GM18511 (cell line): Measurements from ENCODE around the gene STIM1.
"Not testable (repeated sequence)": the region's sequence is repeated elsewhere in the genome, so short reads cannot be mapped to it uniquely, and the experiment has no call there.

Experiments used
- ATAC-seq: cut with Tn5 transposase; IDR thresholded peaks from one replicate; pipeline ENCODE4 v1.9.1; 2021; ENCODE audit warnings: mild to moderate bottlenecking, moderate library complexity; ENCODE audit not compliant: unreplicated experiment

STIM1 gene

DNA sequence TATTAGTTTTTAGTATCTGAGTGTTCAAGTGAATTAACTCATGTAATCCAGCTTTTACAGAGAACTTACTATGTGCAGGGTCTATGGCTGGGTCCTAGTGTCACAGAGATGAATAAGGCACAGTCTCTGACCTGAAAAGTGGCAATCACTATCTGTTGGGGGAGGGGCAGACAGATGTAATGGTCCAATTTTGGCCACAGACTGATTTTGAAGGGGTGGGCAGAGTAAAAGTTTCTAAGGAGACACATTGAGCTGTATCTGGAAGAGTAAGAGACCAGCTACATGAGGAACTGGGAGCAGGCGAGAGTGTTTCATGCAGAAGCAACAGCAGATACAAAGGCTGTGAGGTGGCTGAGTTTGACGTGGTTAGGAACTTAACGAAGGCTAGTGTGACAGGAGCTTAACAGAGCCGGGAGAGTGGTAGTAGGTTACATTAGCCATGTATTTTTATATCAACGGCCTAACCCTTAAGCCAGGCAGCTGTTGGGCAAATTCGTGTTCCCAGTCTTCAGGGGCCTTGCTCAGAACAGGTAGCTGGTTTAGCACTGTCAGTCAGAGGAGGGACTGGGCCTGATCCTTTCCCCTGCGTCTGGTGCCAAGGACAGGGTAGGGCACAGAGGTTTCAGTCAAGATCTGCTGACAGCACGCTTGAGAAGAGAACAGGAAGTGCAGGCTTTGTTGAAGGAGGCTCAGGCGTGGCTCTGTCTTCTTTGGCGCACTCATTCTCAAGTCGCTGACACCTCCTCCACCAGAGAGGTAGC lies 1.4 kb upstream of the STIM1 start:
- peak; percentile 59 for ATAC-seq

DNA sequence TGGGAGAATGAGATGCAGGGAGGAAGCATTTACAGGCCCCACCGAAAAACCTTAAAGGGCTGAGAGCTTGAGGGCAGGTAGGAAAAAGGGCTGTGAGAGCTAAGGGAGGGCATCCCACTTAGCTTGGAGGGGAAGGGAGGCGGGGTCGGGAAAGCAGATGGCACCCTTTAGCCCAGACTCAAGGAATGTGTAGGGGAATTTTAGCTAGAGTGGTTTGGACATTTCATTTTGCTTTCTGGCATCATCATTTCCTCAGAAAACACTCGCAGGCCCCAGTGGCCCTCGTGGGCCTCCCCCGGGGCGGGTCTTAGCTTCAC lies 846 bp upstream of the STIM1 start:
- no peak for ATAC-seq

DNA sequence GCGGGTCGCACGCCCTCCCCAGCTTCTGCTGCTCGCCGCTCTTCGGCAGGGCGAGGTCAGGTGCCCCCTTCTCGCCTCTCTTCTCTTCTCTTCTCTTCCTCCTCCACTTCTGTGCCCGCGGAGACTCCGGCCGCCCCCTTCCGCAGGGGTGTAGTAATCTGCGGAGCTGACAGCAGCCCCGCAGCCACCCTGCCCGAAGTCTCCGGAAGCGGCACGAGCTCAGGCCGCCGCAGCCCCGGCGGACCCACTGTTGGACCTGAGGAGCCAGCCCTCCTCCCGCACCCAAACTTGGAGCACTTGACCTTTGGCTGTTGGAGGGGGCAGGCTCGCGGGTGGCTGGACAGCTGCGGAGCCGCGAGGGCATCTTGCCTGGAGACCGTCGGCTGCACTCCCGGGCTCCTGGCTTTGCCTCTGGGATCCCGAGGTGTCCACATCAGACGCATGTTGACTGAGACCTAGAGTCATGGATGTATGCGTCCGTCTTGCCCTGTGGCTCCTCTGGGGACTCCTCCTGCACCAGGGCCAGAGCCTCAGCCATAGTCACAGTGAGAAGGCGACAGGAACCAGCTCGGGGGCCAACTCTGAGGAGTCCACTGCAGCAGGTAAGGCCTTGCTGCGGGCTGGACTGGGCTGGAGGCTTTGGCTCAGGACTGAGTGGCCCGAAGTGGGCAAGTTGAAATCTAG lies 486 bp downstream of the STIM1 start:
- peak; percentile 16 for ATAC-seq

DNA sequence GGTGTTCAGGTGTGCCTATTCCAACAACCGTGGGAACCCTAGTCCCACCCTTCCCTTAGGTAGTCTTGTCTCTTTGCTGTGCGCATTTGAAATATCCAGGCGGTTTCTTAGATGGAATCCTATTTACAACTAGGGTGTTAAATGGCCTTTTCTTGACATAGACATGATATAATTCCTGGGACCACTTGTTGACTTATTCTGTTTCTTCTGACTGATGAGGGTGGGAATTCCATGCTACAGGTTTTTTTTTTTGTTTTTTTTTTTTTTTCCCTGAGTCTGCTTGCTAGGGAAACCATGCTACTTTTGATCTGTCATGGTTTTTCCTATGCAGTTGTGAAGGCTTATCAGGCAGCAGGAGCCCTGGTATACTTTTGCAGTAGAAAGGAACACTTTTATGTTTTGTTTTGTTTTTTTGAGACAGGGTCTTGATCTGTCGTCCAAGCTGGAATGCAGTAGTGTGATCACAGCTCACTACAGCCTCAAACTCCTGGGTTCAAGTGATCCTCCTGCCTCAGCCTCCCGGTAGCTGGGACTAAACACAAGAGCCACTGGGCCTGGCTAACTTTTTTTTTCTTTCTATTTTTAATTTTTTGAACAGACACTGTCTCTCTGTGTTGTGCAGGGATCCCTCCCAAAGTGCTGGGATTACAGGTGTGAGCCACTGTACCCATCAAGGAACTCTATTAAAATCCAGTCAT lies 1.5 kb downstream of the STIM1 start:
- no peak for ATAC-seq

DNA sequence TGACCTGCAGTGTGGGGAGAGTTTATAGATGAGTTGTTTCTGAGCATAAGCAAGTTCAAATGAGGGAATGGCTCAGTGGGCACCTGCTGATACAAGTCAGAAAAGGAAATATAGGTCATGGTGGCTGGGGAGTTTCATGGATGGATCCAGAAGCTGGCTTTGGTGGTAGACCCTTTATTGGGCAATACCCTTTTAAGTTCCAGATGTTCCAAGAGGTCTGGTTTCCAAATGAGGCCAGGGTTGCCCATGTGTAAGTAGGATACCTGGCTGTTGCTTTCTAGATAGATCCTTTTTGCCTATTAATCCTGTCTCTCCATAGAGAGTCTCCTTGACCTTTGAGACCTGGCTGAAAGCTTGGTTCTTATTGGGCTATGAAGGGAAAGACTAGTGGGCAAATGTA lies 2.2 kb downstream of the STIM1 start:
- ATAC-seq = no peak

DNA sequence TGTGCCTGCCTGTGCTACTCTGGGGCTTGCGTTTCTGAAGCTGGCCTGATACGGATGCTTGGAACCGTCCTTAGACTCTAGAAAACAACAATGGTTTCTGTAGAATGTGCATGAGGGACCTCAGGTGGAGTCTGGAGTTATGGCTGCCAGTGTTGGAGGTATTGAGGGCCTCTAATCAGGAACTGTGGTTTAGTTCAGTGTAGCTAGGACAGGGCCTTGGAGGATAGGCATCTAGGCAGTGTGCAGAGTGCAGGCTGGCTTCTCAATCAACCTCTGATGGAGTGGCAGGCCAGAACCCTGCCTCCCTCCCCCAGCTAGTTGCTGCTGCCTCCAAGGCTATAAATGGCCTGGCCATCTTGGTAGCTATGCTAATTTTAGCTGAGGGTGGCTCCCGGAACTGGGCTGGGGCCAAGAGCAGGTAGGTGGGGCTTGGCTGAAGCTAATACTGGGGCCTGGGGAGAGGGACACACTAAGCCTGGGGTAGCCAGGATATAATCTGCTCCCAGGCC lies 4.0 kb downstream of the STIM1 start:
- ATAC-seq = peak; percentile 44

DNA sequence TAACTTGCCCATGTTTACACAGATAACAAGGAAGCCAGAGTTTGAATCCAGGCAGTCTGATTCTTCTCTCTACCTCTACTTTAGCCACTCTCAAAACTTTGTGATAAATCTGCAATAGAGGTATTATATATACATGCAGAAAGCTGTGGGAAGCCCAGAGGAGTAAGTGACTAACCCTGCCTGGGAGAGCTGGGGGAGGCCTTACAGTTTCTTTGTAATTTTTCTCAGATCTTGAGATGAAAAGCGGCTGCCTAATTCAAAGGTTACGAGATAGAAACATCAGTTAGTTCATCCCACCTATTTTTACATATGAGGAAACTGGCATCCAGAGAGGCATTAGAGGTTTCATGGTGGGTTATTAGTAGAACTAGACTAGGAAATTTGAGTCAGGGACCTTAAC lies 4.9 kb downstream of the STIM1 start:
- ATAC-seq = no peak

DNA sequence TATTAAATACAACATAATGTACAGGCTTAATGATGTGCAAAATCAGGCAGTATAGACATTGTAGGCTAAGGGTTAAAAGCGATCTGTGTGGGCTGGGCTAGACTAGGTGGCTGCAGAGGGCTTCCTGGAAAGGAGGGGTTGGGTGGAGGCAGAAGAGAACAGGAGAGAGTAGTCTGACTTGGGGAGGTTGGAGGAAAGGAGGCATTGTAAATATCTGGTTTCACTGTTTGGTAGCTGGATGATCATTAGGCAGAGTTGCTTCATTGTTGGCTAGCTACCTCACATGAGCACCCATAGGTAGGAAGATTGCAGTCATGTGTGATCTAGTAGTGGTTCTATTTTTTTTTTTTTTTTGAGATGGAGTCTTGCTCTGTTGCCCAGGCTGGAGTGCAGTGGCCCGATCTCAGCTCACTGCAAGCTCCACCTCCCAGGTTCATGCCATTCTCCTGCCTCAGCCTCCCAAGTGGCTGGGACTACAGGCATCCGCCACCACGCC lies 5.5 kb downstream of the STIM1 start:
- ATAC-seq = not testable (repeated sequence)

DNA sequence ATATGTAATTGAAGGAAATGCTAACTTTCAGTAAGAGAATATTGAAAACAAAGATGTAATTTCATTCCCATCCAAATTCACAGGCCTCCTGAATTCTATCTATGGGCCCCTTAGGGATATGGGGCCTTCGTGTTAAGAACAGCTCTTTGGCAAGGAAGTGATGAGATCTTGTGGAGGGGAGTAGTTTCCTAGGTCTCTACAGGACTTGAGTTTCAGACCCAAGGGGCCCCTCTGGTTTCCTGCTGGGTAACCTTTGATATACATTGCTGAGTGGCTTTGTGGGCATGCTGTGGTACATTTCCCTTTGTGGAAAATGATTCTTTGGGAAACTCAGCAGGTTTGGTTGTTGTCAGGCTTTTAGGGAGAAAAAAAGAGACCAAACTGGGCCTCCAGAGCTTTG lies 6.2 kb downstream of the STIM1 start:
- no peak for ATAC-seq

DNA sequence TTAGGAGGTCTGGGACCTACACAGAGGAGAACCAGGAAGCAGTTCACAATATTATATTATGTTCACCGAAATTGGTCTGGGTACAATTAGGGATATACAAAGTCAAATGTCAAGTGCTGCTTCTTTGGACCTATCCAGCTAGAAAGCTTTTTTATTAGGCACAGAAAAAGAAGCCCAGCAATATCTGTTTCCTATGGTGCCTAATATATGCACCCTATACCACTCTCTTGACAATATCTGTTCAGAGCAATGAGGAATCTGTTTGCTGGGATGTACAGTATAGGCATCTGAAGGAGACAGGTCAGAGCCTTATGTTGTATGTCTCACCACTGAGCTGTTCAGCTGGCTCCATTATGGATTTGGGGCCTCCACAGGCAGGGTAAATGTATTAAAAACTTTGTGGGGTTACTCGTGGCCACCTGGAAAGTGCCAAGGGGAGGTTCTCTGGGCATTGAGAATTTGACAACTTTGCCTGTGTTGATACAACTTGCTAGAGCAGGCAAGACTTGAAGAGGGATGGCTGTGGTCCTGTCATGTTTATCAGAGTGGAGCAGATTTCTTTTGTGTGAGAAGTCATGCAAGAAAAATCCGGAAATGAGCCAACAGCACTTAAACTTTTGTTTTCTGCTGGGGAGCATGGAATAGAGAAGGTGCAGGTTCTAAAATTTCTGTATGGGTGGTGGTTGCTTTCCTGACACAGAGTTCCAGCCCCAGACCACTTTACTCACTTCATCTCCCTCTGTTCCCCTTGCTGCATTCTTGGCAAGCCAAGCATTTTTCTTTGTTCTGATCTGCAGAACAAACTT lies 10.1 kb downstream of the STIM1 start:
- ATAC-seq = peak; percentile 32

DNA sequence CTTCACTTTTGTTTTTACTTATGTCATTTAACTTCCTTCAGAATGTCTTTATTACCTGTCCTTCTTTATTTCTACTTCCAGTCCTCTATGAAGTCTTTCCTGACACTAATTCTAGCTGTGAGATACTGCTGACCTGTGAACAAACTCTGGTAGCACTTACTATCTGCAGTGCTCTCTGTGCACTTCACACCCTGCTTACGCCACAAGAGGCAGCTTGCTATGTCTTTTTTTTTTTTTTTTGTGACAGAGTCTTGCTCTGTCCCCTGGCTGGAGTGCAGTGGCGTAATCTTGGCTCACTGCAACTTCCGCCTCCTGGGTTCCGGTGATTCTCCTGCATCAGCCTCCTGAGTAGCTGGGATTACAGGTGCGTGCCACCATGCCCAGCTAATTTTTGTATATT lies 10.7 kb downstream of the STIM1 start:
- ATAC-seq = peak; percentile 52

DNA sequence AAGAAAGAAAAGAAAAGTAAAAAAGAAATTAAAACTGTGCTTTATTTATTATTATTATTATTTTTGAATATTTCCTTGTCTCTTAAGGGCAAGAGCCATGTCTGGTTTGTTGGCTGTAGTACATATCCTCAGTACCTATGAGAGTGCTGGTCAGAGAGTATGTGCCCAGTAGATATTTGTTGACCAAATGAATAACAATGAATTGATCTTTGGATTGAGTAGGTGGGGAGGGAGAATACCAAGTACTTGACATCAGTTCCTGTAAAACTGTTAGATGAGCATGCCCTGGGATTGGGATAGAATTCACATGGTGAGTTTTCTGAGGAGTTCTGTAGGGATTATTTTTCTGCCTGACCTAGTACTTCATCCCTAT lies 11.4 kb downstream of the STIM1 start:
- no peak for ATAC-seq

DNA sequence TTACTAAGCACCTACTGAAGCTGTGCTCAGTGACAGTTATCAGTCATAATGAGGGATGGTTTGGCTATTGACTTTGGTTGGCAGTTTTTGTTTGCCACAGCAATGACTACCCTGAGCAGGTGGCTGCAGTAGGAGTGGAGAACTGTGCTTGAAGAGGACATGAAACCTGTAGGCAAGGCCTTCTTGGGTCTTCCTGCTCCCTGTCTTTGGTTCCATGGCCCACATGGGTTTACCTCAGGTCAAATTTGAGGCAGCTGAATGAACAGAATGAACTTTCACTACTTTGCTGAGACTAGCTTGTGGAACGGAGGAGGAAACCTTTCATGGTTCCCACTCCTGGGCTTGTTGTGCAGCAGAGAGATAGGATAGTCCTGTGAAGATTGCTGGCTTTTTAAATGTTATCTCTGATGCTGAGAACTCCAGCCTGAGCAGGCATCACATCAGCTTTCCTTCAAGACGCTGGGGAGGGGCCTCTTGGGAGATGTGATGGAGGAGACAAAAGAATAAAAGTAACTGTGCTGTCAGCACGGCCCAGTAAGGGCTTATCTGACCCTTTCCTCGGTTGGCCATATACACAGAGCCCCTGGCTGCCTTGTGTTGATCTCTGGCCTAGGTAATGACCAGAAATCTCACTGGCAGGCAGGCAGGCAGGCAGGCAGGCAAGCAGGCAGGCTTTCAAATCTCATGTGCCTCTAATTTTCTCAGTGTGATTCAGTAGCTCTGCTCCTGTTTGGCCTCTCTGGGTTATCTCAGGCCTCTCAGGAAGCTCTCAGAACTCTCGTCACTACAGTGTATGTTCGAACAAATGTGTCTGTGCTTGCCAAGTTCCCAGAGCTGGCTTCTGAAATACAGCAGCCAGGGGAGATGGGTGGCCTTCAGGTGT lies 12.0 kb downstream of the STIM1 start:
- ATAC-seq = peak; percentile 75

DNA sequence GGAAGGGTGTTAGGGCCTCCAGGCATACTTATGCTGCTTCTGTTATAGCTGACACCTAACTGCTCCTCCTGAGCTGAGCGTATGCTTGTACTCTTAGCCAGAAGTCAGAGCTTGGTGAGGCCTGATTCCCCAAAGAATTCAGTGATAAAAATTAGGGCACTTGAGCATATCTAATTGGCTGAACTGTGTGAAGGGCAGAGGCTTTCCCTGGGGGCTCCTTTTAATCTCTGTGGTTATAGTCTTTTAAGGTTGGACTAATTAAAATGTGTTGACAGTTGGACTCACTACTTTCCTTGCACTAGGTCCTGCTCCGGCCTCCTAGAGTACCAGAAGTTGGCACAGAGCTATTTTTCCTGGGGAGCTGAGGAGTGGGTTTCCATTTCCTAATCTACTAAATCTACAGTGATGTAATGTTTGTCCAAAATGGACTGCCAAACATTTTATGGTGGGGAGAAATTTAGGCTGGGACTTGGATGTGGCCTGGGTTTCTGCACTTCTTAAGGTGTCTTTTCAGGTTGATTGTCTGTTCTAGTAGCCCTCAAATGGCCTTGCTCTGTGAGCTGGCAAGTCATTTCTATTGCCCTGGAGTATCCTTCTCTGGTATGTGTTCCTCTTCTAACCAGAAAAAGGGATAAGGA lies 18.4 kb downstream of the STIM1 start:
- ATAC-seq = no peak

DNA sequence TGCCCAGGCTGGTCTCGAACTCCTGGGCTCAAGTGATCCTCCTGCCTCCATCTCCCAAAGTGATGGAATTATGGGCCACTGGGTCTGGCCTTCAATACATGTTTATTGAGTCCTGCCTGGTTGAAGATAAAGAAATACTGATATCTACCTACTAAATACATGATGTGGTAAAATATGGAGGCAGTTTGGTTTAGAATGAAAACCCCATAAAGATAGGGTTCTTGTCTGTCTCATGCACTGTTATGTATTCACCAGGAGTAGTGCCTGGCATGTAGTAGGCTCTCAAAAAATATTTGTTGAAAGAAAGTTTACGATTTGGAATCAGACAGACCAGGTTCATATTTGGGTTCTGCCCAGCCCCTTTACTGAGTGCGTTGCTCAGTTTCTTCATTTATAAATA lies 21.1 kb downstream of the STIM1 start:
- ATAC-seq = no peak

DNA sequence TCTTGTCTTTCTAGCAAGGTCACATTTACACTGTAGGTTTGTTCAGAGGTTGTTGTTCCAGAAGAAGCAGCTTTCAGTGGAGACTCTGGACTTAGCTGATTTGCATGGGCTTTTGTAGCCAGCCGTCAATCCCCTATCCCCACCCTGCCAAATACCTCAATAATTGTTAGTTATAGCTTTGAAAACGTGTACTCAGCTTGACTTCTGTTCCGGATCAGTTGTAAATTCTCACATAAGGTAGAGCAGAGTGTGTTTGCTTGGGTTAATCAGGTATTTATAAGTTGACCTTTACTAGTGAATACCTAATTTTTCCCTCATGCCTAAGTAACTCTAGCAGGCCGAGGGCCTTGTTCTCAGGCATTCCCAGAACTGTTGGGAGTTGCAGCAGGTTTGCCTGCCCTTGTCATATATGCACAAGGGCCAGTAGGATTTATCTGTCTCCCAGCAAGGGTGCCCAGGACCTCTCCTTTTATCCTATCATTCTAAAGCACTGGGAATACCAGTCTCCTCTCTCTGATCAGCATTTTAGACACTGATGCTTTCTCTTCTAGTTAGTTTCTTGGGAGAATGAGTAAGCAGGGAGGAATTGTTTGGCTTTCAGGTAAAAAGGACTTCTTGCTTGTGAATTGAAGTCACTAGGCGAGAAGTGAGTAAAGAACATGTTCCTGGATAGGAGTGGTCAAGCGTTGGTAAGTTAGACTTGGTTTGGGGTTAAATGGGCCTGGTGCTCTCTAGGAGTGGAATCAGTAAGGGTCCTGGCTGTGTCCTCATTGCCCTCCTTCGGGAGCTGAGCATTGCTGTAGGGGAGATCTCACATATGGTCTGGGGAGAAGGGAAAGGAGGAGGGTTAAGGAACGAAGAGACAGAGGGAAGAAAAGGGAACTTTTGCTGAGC lies 22.1 kb downstream of the STIM1 start:
- ATAC-seq = no peak

DNA sequence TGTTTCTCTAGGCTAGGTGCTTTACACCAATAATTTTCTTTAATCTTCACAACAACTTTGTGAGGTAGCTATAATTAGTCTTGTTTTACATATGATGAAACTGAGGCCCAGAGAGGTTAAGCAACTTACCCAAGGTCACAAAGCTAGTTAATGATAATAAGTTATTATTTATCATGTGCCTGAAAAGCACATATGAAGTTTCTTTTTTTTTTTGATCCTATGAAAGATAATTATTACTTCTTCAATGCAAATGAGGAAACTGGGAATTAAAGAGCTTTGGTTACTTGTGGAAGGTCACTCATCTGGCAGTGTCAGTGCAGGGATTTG lies 22.8 kb downstream of the STIM1 start:
- ATAC-seq = no peak

DNA sequence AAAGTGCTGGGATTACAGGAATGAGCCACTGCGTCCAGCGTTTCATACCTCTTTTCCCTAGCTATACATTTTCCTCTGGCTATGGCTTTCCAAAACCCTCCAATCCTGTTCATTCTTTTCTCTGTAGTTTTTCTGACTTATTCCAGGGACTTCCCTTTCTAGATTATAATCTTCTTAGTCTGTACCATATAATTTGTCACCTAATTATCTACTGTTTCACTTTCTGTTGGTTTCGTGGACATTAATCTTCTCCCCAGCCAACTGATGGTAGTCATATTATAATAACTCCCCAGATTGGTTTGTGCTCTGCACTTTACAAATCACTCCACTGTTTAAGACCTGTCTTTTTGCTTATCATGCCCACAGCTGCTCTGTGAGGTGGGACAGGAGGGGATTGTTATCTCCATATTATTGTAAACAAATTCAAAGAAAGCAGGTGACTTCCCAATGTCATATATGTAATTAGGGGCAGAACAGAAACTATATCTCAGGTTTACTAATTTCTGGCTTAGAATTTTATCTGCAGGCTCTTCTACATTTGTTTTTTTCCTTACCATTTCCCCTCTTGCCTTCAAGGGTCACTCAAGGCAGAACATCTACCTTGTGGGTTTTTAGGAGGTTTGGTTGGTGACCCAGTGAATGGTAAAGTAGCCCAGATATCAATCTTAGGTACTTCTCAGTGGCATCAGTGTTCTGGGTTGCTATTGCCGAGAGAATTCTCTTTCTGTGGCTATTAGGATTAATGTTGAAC lies 23.9 kb downstream of the STIM1 start:
- ATAC-seq = peak; percentile 45
